Measurements from ENCODE around the gene OLFM1. TPM values are rescaled to one million over a fixed set of nuclear protein-coding genes. Genes with fewer than 3 reads are reported as not detected.

Gene OLFM1
- total RNA-seq, 1 experiment from 2014 or later = not detected

- BruUV-seq (replicated peaks) = no TSS peak
Observed at GRCh38 chr9:135122316-135122715, 34.8 kb downstream of the OLFM1 start.

GRCh38 chr9:135123126-135123772, 35.8 kb downstream of the OLFM1 start:
- no TSS peak for BruUV-seq (replicated peaks)
- Histone ChIP-seq H3K27ac (no peak overlapping the region), H4K20me1 (ENCODE audit: insufficient read depth) (no peaks in the 10 kb centered on the region), H3K4me3 (no peak overlapping the region), H3K79me2 (ENCODE audit: low read depth) (no peaks in the 10 kb centered on the region), H3K27me3 (ENCODE audit: insufficient read depth, low read depth) (peaks cover 92% of the 10 kb centered on the region), H3K4me2 (no peak overlapping the region), H2AFZ (no peak overlapping the region), H3K9me2 (ENCODE audit: insufficient read depth) (no peaks in the 10 kb centered on the region), H3K36me3 (ENCODE audit: low read depth) (no peaks in the 10 kb centered on the region), H3F3A (ENCODE audit: insufficient read depth, low read depth) (no peaks in the 10 kb centered on the region), H3K9me3 (ENCODE audit: insufficient read depth, low read depth) (no peaks in the 10 kb centered on the region), H3K4me1 (replicated peaks; ENCODE audit: insufficient read depth) (no peaks in the 10 kb centered on the region)
- ChIA-PET POLR2A (ENCODE audit: unreplicated experiment) (no interaction called here), CTCF (no interaction called here)
- TF ChIP-seq CTCF (conservative IDR thresholded peaks at IDR 0.05) = no peak
- TF ChIP-seq EZH2 (IDR thresholded peaks at IDR 0.05; ENCODE audit: low read depth) = no peak
- intact Hi-C loops (cut with micrococcal nuclease; ENCODE audit: unreplicated experiment) = no loop called here
- no peak for DNase-seq

More at GRCh38 chr9:135122316-135122715, 34.8 kb downstream of the OLFM1 start:
- H3K27me3 ChIP-seq (ENCODE audit: insufficient read depth, low read depth) = peaks cover 89% of the 10 kb centered on the region
- intact Hi-C loops (cut with micrococcal nuclease; ENCODE audit: unreplicated experiment) = no loop called here
- no peaks in the 10 kb centered on the region for H4K20me1 ChIP-seq (ENCODE audit: insufficient read depth)
- DNase-seq = no peak
- H2AFZ ChIP-seq = no peak overlapping the region
- H3K9me3 ChIP-seq (ENCODE audit: insufficient read depth, low read depth) = no peaks in the 10 kb centered on the region
- no peak overlapping the region for H3K4me3 ChIP-seq
- POLR2A ChIA-PET (ENCODE audit: unreplicated experiment) = no interaction called here
- no peak overlapping the region for H3K4me2 ChIP-seq
- H3K36me3 ChIP-seq (ENCODE audit: low read depth) = no peaks in the 10 kb centered on the region
- TF ChIP-seq EZH2 (IDR thresholded peaks at IDR 0.05; ENCODE audit: low read depth) = no peak
- TF ChIP-seq CTCF (conservative IDR thresholded peaks at IDR 0.05) = no peak
- H3K27ac ChIP-seq = no peak overlapping the region
- H3K79me2 ChIP-seq (ENCODE audit: low read depth) = no peaks in the 10 kb centered on the region
- no peaks in the 10 kb centered on the region for H3F3A ChIP-seq (ENCODE audit: insufficient read depth, low read depth)
- H3K9me2 ChIP-seq (ENCODE audit: insufficient read depth) = no peaks in the 10 kb centered on the region
- no peaks in the 10 kb centered on the region for H3K4me1 ChIP-seq (replicated peaks; ENCODE audit: insufficient read depth)
- CTCF ChIA-PET = no interaction called here

DNA sequence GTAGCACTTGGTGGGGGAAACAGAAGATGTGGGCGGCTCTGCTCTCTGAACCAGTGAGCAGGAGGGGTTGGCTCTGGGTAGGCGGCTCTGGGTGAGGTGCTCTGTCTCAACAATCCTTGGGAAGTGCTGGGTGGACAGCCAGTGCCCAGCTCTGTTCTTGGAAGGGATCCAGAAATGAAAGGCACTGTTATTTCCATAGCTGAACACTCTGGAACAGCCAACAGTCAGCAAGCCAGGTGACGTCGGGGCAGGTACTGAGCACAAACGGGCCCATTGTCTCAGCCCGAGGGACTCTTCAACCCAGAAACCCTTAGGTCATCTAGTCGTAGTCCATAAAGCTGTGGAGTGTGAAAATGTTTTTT, 36.3 kb downstream of the OLFM1 start:
- ChIA-PET CTCF (no interaction called here), POLR2A (ENCODE audit: unreplicated experiment) (no interaction called here)
- H3K27me3 ChIP-seq (ENCODE audit: insufficient read depth, low read depth) = peaks cover 97% of the 10 kb centered on the region
- no peak for TF ChIP-seq CTCF (conservative IDR thresholded peaks at IDR 0.05)
- no peak for TF ChIP-seq EZH2 (IDR thresholded peaks at IDR 0.05; ENCODE audit: low read depth)
- H3K4me2 ChIP-seq = no peak overlapping the region
- DNase-seq = no peak
- no peaks in the 10 kb centered on the region for H3F3A ChIP-seq (ENCODE audit: insufficient read depth, low read depth)
- no peak overlapping the region for H3K27ac ChIP-seq
- H3K4me3 ChIP-seq = no peak overlapping the region
- H3K79me2 ChIP-seq (ENCODE audit: low read depth) = no peaks in the 10 kb centered on the region
- no peaks in the 10 kb centered on the region for H3K9me2 ChIP-seq (ENCODE audit: insufficient read depth)
- no peak overlapping the region for H2AFZ ChIP-seq
- no peaks in the 10 kb centered on the region for H3K4me1 ChIP-seq (replicated peaks; ENCODE audit: insufficient read depth)
- H3K9me3 ChIP-seq (ENCODE audit: insufficient read depth, low read depth) = no peaks in the 10 kb centered on the region
- no TSS peak for BruUV-seq (replicated peaks)
- intact Hi-C loops (cut with micrococcal nuclease; ENCODE audit: unreplicated experiment) = no loop called here
- H4K20me1 ChIP-seq (ENCODE audit: insufficient read depth) = no peaks in the 10 kb centered on the region
- H3K36me3 ChIP-seq (ENCODE audit: low read depth) = no peaks in the 10 kb centered on the region

Measured in PC-9 (cell line).